NT2/D1 (cell line): ENCODE data around the gene CACNA2D1.

Experiments used
- SUZ12 ChIP-seq: IDR thresholded peaks from 2 replicates; pipeline ENCODE4 v1.6.1; 2011; ENCODE audit not compliant: insufficient read length, insufficient read depth; ENCODE audit errors: extremely low read depth
- YY1 ChIP-seq: IDR thresholded peaks from 2 replicates; pipeline ENCODE4 v1.6.1; 2011; ENCODE audit not compliant: insufficient read length, insufficient read depth
- ZNF274 ChIP-seq: IDR thresholded peaks from 2 replicates; pipeline ENCODE4 v1.6.1; 2011; ENCODE audit warnings: mild to moderate bottlenecking, low read depth, low read length

DNA sequence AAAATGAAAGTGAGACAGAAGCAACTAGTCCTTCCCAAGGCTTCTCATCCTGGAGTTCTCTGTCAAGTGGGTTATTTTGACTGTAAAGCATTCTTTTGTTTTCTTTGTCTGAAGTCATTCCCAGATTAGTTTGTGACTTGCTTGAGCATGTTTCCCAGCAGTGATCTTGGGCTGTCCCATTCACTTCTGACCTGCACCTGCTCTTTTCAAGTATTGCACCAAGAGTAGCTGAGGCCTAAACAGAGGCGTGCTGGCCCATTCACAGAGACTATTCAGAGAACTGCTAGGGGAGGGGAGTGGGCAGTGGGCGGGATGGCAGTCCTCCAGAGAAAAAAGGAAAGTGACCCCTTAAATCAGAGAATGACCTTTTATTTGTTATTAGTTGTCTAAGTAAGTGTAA, 61.3 kb downstream of the CACNA2D1 start:
- TF ChIP-seq YY1 (no peak), ZNF274 (no peak), SUZ12 (no peak)
